ENCODE results near the gene IGFBPL1.
"Not testable (repeated sequence)": the region's sequence is repeated elsewhere in the genome, so short reads cannot be mapped to it uniquely, and the experiment has no call there.

Gene IGFBPL1

DNA sequence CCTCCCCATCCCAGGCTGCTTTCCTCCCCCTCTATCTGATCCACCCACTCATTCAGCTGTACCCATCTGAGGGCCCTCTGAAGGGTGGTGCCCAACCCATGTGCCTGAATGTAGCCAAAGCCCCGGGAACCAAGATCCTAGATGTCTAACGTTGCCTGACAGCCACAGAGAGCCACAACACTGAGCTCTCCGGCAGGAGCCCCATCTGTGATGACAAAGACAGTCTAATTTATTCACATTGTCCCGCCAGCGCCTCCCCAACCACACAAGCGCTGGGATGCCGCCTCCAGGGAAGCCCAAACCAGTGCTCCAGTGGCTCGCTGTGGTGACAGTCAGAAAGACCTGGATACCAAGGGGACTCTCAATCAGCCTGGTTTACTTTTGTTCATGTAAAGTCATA is 8.4 kb downstream of the IGFBPL1 start:
- Histone ChIP-seq H3K27me3 (ENCODE audit: control insufficient read depth, insufficient read depth, low read length) (no peaks in the 10 kb centered on the region), H3K9ac (ENCODE audit: low read depth, low read length) (no peak overlapping the region), H3K36me3 (ENCODE audit: control insufficient read depth, insufficient read depth, low read length) (0 out of 2 replicates have a peak, but pooled peaks cover 5% of the 10 kb centered on the region), H3K27ac (ENCODE audit: low read depth, low read length) (no peak overlapping the region), H3K4me3 (ENCODE audit: low read depth, low read length) (no peak overlapping the region), H3K4me1 (ENCODE audit: control insufficient read depth, insufficient read depth, low read length) (peaks cover 10% of the 10 kb centered on the region), H3K9me3 (ENCODE audit: control insufficient read depth, insufficient read depth, low read length) (no peaks in the 10 kb centered on the region)

- 0 out of 2 replicates have a peak, but pooled peaks cover 7% of the 10 kb centered on the region for H3K36me3 ChIP-seq (ENCODE audit: control insufficient read depth, insufficient read depth, low read length)
- no peak overlapping the region for H3K27ac ChIP-seq (ENCODE audit: low read depth, low read length)
- H3K9me3 ChIP-seq (ENCODE audit: control insufficient read depth, insufficient read depth, low read length): no peaks in the 10 kb centered on the region
- H3K27me3 ChIP-seq (ENCODE audit: control insufficient read depth, insufficient read depth, low read length): no peaks in the 10 kb centered on the region
- peaks cover 6% of the 10 kb centered on the region for H3K4me1 ChIP-seq (ENCODE audit: control insufficient read depth, insufficient read depth, low read length)
- H3K9ac ChIP-seq (ENCODE audit: low read depth, low read length): no peak overlapping the region
- H3K4me3 ChIP-seq (ENCODE audit: low read depth, low read length): no peak overlapping the region
Observed at GRCh38 chr9:38414040-38414723, 10.1 kb downstream of the IGFBPL1 start.

DNA sequence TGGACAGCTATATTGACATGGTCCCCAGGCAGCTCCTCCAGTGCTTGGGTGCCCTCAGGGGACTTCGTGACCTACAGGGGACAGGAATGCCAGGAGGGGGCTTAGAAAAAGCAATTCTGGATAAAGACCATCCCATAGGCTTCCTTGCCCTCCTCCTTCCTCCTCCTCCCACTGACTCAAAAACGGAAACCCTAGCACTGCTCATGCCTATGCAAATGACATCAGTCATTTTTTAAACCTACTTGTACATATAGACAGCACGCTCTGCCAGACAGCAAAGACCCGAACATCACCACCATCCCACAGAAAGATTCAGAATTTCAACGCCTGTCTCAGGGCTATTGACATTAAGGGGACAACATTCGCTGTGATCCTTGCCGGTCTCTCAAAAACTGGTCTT is 11.0 kb downstream of the IGFBPL1 start:
- H3K9ac ChIP-seq (ENCODE audit: low read depth, low read length): no peak overlapping the region
- H3K4me3 ChIP-seq (ENCODE audit: low read depth, low read length): no peak overlapping the region
- H3K27ac ChIP-seq (ENCODE audit: low read depth, low read length): no peak overlapping the region
- H3K9me3 ChIP-seq (ENCODE audit: control insufficient read depth, insufficient read depth, low read length): no peaks in the 10 kb centered on the region
- peaks cover 10% of the 10 kb centered on the region; the same call in 1 of the 2 replicates for H3K36me3 ChIP-seq (ENCODE audit: control insufficient read depth, insufficient read depth, low read length)
- H3K4me1 ChIP-seq (ENCODE audit: control insufficient read depth, insufficient read depth, low read length): no peaks in the 10 kb centered on the region; the same call in 1 of the 2 replicates
- no peaks in the 10 kb centered on the region for H3K27me3 ChIP-seq (ENCODE audit: control insufficient read depth, insufficient read depth, low read length)

- Histone ChIP-seq H3K4me1 (ENCODE audit: control insufficient read depth, insufficient read depth, low read length) (no peaks in the 10 kb centered on the region; the same call in 1 of the 2 replicates), H3K27me3 (ENCODE audit: control insufficient read depth, insufficient read depth, low read length) (no peaks in the 10 kb centered on the region), H3K9ac (ENCODE audit: low read depth, low read length) (no peak overlapping the region), H3K4me3 (ENCODE audit: low read depth, low read length) (no peak overlapping the region), H3K9me3 (ENCODE audit: control insufficient read depth, insufficient read depth, low read length) (no peaks in the 10 kb centered on the region), H3K27ac (ENCODE audit: low read depth, low read length) (no peak overlapping the region), H3K36me3 (ENCODE audit: control insufficient read depth, insufficient read depth, low read length) (peaks cover 10% of the 10 kb centered on the region; the same call in 1 of the 2 replicates)
Observed at GRCh38 chr9:38412751-38413150, 11.5 kb downstream of the IGFBPL1 start.

DNA sequence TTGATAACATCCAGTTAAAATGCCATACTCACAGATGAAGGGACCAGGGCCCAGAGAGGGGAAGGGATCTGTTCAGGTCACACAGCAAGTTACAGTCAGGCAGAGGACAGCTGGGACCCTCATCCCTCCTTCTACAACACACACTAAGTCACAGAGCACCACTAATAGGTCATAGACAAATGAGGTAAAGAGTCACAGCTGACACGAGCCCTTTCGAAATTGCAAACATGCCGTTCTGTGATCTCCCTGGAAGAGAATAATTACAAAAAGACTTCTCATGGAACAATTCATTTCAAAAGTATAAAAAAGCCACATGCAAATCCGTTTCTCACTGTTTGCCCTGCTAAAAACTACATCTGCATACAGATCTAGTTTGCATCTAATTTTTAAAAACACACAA is 15.5 kb downstream of the IGFBPL1 start:
- Histone ChIP-seq H3K36me3 (ENCODE audit: control insufficient read depth, insufficient read depth, low read length) (peaks cover 10% of the 10 kb centered on the region; the same call in 1 of the 2 replicates), H3K9me3 (ENCODE audit: control insufficient read depth, insufficient read depth, low read length) (no peaks in the 10 kb centered on the region), H3K4me1 (ENCODE audit: control insufficient read depth, insufficient read depth, low read length) (no peaks in the 10 kb centered on the region), H3K27me3 (ENCODE audit: control insufficient read depth, insufficient read depth, low read length) (no peaks in the 10 kb centered on the region), H3K4me3 (ENCODE audit: low read depth, low read length) (no peak overlapping the region), H3K9ac (ENCODE audit: low read depth, low read length) (no peak overlapping the region), H3K27ac (ENCODE audit: low read depth, low read length) (no peak overlapping the region)

- no peaks in the 10 kb centered on the region for H3K9me3 ChIP-seq (ENCODE audit: control insufficient read depth, insufficient read depth, low read length)
- H3K9ac ChIP-seq (ENCODE audit: low read depth, low read length): no peak overlapping the region
Observed at GRCh38 chr9:38406476-38407186, 17.6 kb downstream of the IGFBPL1 start.

DNA sequence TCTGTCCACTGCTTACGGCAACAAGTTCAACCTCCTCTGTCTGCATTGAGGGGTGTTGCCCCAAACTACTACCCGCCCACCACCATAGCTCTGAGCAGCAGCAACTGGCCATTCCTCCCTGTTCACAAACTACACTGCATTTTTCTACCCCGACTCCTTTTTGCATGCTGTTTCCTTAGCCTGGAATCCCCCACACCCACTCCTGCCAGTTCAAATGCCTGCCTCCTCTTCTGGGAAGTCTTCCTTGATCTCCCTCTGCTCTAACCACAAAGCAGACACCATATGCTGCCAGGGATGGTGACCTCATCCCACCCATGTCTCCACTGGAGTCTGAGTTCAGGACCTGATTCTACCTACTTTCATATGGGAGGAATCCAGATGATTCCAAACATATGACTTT is 18.5 kb downstream of the IGFBPL1 start:
- H3K27me3 ChIP-seq (ENCODE audit: control insufficient read depth, insufficient read depth, low read length): no peaks in the 10 kb centered on the region
- no peak overlapping the region for H3K9ac ChIP-seq (ENCODE audit: low read depth, low read length)

More at GRCh38 chr9:38406476-38407186, 17.6 kb downstream of the IGFBPL1 start:
- no peaks in the 10 kb centered on the region for H3K27me3 ChIP-seq (ENCODE audit: control insufficient read depth, insufficient read depth, low read length)
- H3K36me3 ChIP-seq (ENCODE audit: control insufficient read depth, insufficient read depth, low read length): peaks cover 10% of the 10 kb centered on the region; the same call in 1 of the 2 replicates
- H3K4me3 ChIP-seq (ENCODE audit: low read depth, low read length): no peak overlapping the region
- no peaks in the 10 kb centered on the region for H3K4me1 ChIP-seq (ENCODE audit: control insufficient read depth, insufficient read depth, low read length)
- no peak overlapping the region for H3K27ac ChIP-seq (ENCODE audit: low read depth, low read length)

DNA sequence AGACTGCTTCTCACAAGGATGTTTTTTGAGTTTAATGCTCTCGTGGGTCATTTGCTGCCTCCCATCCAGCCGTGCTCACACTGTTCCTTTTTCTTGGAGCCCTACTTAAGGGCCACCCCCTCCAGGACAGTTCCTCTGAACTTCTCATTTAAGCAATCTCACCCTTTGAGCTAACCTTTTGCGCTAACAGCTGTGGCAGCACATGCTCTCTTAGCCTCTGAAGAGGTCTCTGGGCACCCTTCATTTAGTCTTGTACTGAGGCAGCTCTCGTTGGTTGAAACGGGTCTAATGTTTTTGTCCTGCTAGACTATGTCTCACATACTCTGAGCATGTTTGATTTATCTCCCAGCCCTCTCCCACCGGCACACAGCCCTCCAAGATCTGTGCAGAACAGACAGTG is 19.9 kb downstream of the IGFBPL1 start:
- Histone ChIP-seq H3K9ac (ENCODE audit: low read depth, low read length) (no peak overlapping the region), H3K4me3 (ENCODE audit: low read depth, low read length) (no peak overlapping the region), H3K27me3 (ENCODE audit: control insufficient read depth, insufficient read depth, low read length) (no peaks in the 10 kb centered on the region), H3K9me3 (ENCODE audit: control insufficient read depth, insufficient read depth, low read length) (no peaks in the 10 kb centered on the region), H3K4me1 (ENCODE audit: control insufficient read depth, insufficient read depth, low read length) (no peaks in the 10 kb centered on the region), H3K27ac (ENCODE audit: low read depth, low read length) (no peak overlapping the region), H3K36me3 (ENCODE audit: control insufficient read depth, insufficient read depth, low read length) (peaks cover 2% of the 10 kb centered on the region; the same call in 1 of the 2 replicates)

More for the DNA sequence above, 18.5 kb downstream of the IGFBPL1 start:
- no peak overlapping the region for H3K27ac ChIP-seq (ENCODE audit: low read depth, low read length)
- no peak overlapping the region for H3K4me3 ChIP-seq (ENCODE audit: low read depth, low read length)
- peaks cover 4% of the 10 kb centered on the region; the same call in 1 of the 2 replicates for H3K36me3 ChIP-seq (ENCODE audit: control insufficient read depth, insufficient read depth, low read length)
- H3K4me1 ChIP-seq (ENCODE audit: control insufficient read depth, insufficient read depth, low read length): no peaks in the 10 kb centered on the region
- no peaks in the 10 kb centered on the region for H3K9me3 ChIP-seq (ENCODE audit: control insufficient read depth, insufficient read depth, low read length)

- H3K4me3 ChIP-seq (ENCODE audit: low read depth, low read length): no peak overlapping the region
- H3K4me1 ChIP-seq (ENCODE audit: control insufficient read depth, insufficient read depth, low read length): no peaks in the 10 kb centered on the region
- peaks cover 15% of the 10 kb centered on the region for H3K36me3 ChIP-seq (ENCODE audit: control insufficient read depth, insufficient read depth, low read length)
- H3K9ac ChIP-seq (ENCODE audit: low read depth, low read length): no peak overlapping the region
- H3K9me3 ChIP-seq (ENCODE audit: control insufficient read depth, insufficient read depth, low read length): no peaks in the 10 kb centered on the region
- no peaks in the 10 kb centered on the region for H3K27me3 ChIP-seq (ENCODE audit: control insufficient read depth, insufficient read depth, low read length)
- H3K27ac ChIP-seq (ENCODE audit: low read depth, low read length): no peak overlapping the region
Observed at GRCh38 chr9:38401994-38402393, 22.3 kb downstream of the IGFBPL1 start.

DNA sequence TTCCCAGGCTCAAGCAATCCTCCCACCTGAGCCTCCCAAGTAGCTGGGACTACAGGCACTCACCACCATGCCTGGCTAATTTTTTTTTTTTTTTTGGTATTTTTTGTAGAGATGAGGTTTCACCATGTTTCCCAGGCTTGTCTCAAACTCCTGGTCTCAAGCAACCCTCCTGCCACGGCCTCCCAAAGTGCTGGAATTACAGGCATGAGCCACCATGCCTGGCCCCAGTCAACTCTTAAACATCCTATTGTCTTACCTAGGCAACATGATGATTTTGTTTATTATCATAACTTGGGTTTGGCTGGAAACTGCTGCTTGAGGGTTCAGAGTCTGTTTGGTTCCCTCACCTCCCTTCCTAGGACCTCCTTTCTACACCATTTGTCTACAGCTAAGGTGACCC is 25.1 kb downstream of the IGFBPL1 start:
- not testable (repeated sequence) for H3K27ac ChIP-seq (ENCODE audit: low read depth, low read length); H3K9me3 ChIP-seq (ENCODE audit: control insufficient read depth, insufficient read depth, low read length); H3K4me3 ChIP-seq (ENCODE audit: low read depth, low read length); H3K4me1 ChIP-seq (ENCODE audit: control insufficient read depth, insufficient read depth, low read length); H3K9ac ChIP-seq (ENCODE audit: low read depth, low read length); H3K27me3 ChIP-seq (ENCODE audit: control insufficient read depth, insufficient read depth, low read length)
- peaks cover 41% of the 10 kb centered on the region for H3K36me3 ChIP-seq (ENCODE audit: control insufficient read depth, insufficient read depth, low read length)

DNA sequence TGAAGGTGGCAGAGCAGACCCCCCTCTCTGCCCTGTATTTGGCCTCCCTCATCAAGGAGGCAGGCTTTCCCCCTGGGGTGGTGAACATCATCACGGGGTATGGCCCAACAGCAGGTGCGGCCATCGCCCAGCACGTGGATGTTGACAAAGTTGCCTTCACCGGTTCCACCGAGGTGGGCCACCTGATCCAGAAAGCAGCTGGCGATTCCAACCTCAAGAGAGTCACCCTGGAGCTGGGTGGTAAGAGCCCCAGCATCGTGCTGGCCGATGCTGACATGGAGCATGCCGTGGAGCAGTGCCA is 27.9 kb downstream of the IGFBPL1 start:
- Histone ChIP-seq H3K27ac (ENCODE audit: low read depth, low read length) (no peak overlapping the region), H3K4me3 (ENCODE audit: low read depth, low read length) (no peak overlapping the region), H3K36me3 (ENCODE audit: control insufficient read depth, insufficient read depth, low read length) (peaks cover 41% of the 10 kb centered on the region), H3K27me3 (ENCODE audit: control insufficient read depth, insufficient read depth, low read length) (peaks cover 4% of the 10 kb centered on the region), H3K9ac (ENCODE audit: low read depth, low read length) (no peak overlapping the region), H3K9me3 (ENCODE audit: control insufficient read depth, insufficient read depth, low read length) (no peaks in the 10 kb centered on the region), H3K4me1 (ENCODE audit: control insufficient read depth, insufficient read depth, low read length) (peaks cover 11% of the 10 kb centered on the region)
